ENCODE measurements around the gene PTPRQ.

DNA sequence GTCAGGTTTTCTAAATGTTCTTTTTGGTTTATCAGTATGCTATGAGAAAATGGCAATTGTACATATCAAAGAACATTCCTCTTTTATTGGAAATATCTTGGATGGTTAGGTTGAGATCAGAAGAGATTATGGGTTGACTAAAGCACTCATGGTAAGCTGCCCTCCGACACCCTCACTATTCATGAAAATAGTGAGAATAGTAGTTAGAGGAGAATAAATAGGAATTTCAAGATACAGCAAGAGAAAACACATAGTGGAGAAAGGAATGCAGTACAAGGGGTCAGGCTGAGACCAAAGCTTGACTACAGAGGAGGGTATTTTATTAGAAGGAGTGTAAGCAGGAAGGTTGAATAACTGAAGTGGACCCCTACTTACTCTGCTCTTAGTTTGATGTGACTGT, 112.5 kb downstream of the PTPRQ start:
- no peak for TF ChIP-seq CTCF (IDR thresholded peaks at IDR 0.05 in 2 of 3, conservative IDR thresholded peaks at IDR 0.05 in 1 of 3; ENCODE audit: insufficient read depth in 2 of 3, low read depth in 1 of 3, low read length in 3 of 3)
- TF ChIP-seq ZNF766 (CRISPR knock-in tag; conservative IDR thresholded peaks at IDR 0.05) = no peak
- no peak for TF ChIP-seq ATF4 (CRISPR knock-in tag; IDR thresholded peaks at IDR 0.05)
- no peak for TF ChIP-seq TAF1 (IDR thresholded peaks at IDR 0.05; ENCODE audit: control insufficient read depth, extremely low read depth, insufficient read depth, low read length, severe bottlenecking)
- TF ChIP-seq POLR2AphosphoS5 (IDR thresholded peaks at IDR 0.05; ENCODE audit: control insufficient read depth, insufficient read depth, low read depth, low read length) = no peak
- no peak for TF ChIP-seq BDP1 (IDR thresholded peaks at IDR 0.05; ENCODE audit: insufficient read depth, insufficient read length)

All from K562 (cell line).